ENCODE results near the gene WDR3.

The WDR3 gene

GRCh38 chr1:117959364-117959763, 29.8 kb downstream of the WDR3 start:
- DNase-seq, result no peak

GRCh38 chr1:117964290-117965038, 34.9 kb downstream of the WDR3 start:
- no peak for DNase-seq

GRCh38 chr1:117967477-117967876, 37.9 kb downstream of the WDR3 start:
- no peak for DNase-seq

GRCh38 chr1:117967881-117968280, 38.3 kb downstream of the WDR3 start:
- DNase-seq, result no peak

GRCh38 chr1:117970252-117970651, 40.7 kb downstream of the WDR3 start:
- no peak for DNase-seq

GRCh38 chr1:117971777-117972176, 42.2 kb downstream of the WDR3 start:
- no peak for DNase-seq

- DNase-seq, result no peak
Measured at GRCh38 chr1:117976381-117976780, 46.8 kb downstream of the WDR3 start.

- DNase-seq, result no peak
Measured at GRCh38 chr1:117981455-117982192, 52.1 kb downstream of the WDR3 start.

GRCh38 chr1:117985239-117985638, 55.7 kb downstream of the WDR3 start:
- no peak for DNase-seq

- DNase-seq, result no peak
Measured at GRCh38 chr1:117985973-117986372, 56.4 kb downstream of the WDR3 start.

- DNase-seq, result no peak
Measured at GRCh38 chr1:118004312-118004711, 74.8 kb downstream of the WDR3 start.

GRCh38 chr1:118007391-118007790, 77.9 kb downstream of the WDR3 start:
- DNase-seq, result no peak

GRCh38 chr1:118008011-118008410, 78.5 kb downstream of the WDR3 start:
- DNase-seq, result no peak

GRCh38 chr1:118012515-118013124, 83.1 kb downstream of the WDR3 start:
- DNase-seq, result no peak

- no peak for DNase-seq
Measured at GRCh38 chr1:118013336-118013735, 83.8 kb downstream of the WDR3 start.

- no peak for DNase-seq
Measured at GRCh38 chr1:118013938-118014337, 84.4 kb downstream of the WDR3 start.

All from activated CD4-positive, alpha-beta T cell treated with anti-CD3 and anti-CD28 coated beads, Interleukin-2, amount 50 U/mL, for 16 hours (primary cell).